Fibroblast of the aortic adventitia (primary cell): Measurements from ENCODE around the gene FIP1L1. TPM values are rescaled to one million over a fixed set of nuclear protein-coding genes. Genes with fewer than 3 reads are reported as not detected.

ENCODE experiments used
- DNase-seq: peaks from one replicate; pipeline ENCODE4 v3.0.0-alpha.2; 2010; ENCODE audit warnings: low read depth
- H3K4me3 ChIP-seq: 2 replicates; pipeline ENCODE4 v1.5.1; 2011; ENCODE audit warnings: low read depth, mild to moderate bottlenecking, control low read depth, low read length, moderate library complexity
- total RNA-seq: library from RNA; depleted of rRNA; stranded (reverse); fragments of >200 nt; gene quantifications from 2 replicates; pipeline ENCODE4 v1.2.3, GENCODE V29; 2012; ENCODE audit warnings: low replicate concordance
- TF ChIP-seq, protein P1 (sequence below): IDR thresholded peaks from 2 replicates; pipeline ENCODE4 v1.5.1; 2011; ENCODE audit warnings: mild to moderate bottlenecking, low read length, control low read depth, inconsistent platforms; ENCODE audit not compliant: insufficient read depth

The FIP1L1 gene
- total RNA-seq, 1 donor, result 115 TPM

DNA sequence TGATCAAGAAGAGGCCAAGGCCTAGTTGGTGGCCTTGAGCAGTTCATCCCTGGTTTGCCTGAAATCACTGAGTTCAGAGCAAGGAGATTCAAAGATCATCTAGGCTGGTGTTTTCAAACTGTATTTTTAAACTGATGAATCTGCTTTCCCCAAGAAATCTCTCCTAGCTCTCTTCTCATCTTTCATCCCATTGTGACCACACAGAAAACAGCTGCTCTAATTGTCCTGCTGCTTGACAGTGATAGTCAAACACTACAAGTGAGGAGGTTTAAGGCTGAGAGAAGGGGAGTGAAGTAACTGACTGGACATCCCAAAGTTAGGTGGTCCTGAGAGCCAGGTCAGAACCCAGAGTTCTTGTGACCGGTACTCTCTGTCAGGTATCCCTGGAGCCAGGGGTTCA, 122.3 kb downstream of the FIP1L1 start:
- DNase-seq, result no peak
- TF ChIP-seq, protein P1, sequence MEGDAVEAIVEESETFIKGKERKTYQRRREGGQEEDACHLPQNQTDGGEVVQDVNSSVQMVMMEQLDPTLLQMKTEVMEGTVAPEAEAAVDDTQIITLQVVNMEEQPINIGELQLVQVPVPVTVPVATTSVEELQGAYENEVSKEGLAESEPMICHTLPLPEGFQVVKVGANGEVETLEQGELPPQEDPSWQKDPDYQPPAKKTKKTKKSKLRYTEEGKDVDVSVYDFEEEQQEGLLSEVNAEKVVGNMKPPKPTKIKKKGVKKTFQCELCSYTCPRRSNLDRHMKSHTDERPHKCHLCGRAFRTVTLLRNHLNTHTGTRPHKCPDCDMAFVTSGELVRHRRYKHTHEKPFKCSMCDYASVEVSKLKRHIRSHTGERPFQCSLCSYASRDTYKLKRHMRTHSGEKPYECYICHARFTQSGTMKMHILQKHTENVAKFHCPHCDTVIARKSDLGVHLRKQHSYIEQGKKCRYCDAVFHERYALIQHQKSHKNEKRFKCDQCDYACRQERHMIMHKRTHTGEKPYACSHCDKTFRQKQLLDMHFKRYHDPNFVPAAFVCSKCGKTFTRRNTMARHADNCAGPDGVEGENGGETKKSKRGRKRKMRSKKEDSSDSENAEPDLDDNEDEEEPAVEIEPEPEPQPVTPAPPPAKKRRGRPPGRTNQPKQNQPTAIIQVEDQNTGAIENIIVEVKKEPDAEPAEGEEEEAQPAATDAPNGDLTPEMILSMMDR, result no peak
- H3K4me3 ChIP-seq, result no peak overlapping the region

DNA sequence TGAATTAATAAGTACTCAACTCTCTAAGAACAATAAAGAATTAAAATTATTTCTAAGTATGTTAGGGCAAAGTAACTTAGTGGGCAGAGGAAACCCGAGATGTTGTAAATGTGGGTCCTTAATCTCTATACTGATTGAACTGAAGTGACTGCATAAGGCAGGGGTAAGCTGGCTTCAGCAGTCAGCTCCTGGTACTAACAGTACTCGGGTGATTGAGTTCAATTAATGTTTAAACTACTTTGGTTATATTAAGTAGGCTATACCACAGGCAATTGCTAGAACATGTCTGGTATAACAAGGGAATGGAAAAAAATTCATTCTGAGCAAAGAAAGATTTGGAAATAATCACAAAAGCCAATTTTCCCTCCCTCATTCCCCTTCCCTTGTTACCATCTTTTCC, 123.1 kb downstream of the FIP1L1 start:
- TF ChIP-seq, protein P1, result no peak

GRCh38 chr4:53501561-53501960, 124.1 kb downstream of the FIP1L1 start:
- TF ChIP-seq, protein P1, result no peak
- no peak for DNase-seq
- H3K4me3 ChIP-seq, result no peak overlapping the region

More for the DNA sequence above, 123.1 kb downstream of the FIP1L1 start:
- H3K4me3 ChIP-seq, result no peak overlapping the region
- DNase-seq, result no peak

- no peak for DNase-seq
- TF ChIP-seq, protein P1, result no peak
- no peak overlapping the region for H3K4me3 ChIP-seq
These were observed 124.7 kb downstream of the FIP1L1 start for GRCh38 chr4:53502094-53502493.

GRCh38 chr4:53505947-53506346, 128.5 kb downstream of the FIP1L1 start:
- no peak overlapping the region for H3K4me3 ChIP-seq
- TF ChIP-seq, protein P1, result peak; percentile 35
- DNase-seq, result peak; percentile 35

GRCh38 chr4:53507058-53507457, 129.6 kb downstream of the FIP1L1 start:
- no peak for DNase-seq
- peak overlapping the region; percentile 6 for H3K4me3 ChIP-seq
- TF ChIP-seq, protein P1, result no peak

GRCh38 chr4:53507671-53508286, 130.3 kb downstream of the FIP1L1 start:
- TF ChIP-seq, protein P1, result no peak
- H3K4me3 ChIP-seq, result peak overlapping the region; percentile 42
- DNase-seq, result peak; percentile 98
